HEK293 (cell line): ENCODE results near the gene DNAJB2.

Experiments
- GLIS2 ChIP-seq: fragments of 450-650 bp; formaldehyde crosslinking; IDR thresholded peaks from 2 replicates; pipeline ENCODE4 v1.5.1; 2016; ENCODE audit warnings: missing biosample characterization, missing genetic modification characterization
- KLF10 ChIP-seq: fragments of 450-650 bp; IDR thresholded peaks from 2 replicates; pipeline ENCODE4 v1.5.1; 2018; ENCODE audit warnings: missing biosample characterization, mild to moderate bottlenecking, missing genetic modification characterization
- KLF17 ChIP-seq: fragments of 450-650 bp; formaldehyde crosslinking; IDR thresholded peaks from 2 replicates; pipeline ENCODE4 v1.5.1; 2016; ENCODE audit warnings: missing biosample characterization, missing genetic modification characterization
- KLF9 ChIP-seq: fragments of 450-650 bp; formaldehyde crosslinking; IDR thresholded peaks from 2 replicates; pipeline ENCODE4 v1.5.1; 2016; ENCODE audit warnings: missing biosample characterization, missing genetic modification characterization, low read depth
- PATZ1 ChIP-seq: fragments of 450-650 bp; formaldehyde crosslinking; IDR thresholded peaks from 2 replicates; pipeline ENCODE4 v1.5.1; 2016; ENCODE audit warnings: missing biosample characterization, missing genetic modification characterization
- PBX3 ChIP-seq: sonication (generic); formaldehyde crosslinking; IDR thresholded peaks from 2 replicates; pipeline ENCODE4 v1.8.1; 2022; ENCODE audit warnings: mild to moderate bottlenecking, moderate library complexity, missing genetic modification reagents
- SP3 ChIP-seq: fragments of 450-650 bp; formaldehyde crosslinking; IDR thresholded peaks from 2 replicates; pipeline ENCODE4 v1.5.1; 2016; ENCODE audit warnings: missing biosample characterization, missing genetic modification characterization
- TCF7L2 ChIP-seq: IDR thresholded peaks from 2 replicates; pipeline ENCODE4 v1.6.1; 2011; ENCODE audit warnings: low read depth, mild to moderate bottlenecking, inconsistent platforms, low read length, moderate library complexity, borderline replicate concordance
- ZBTB20 ChIP-seq: fragments of 450-650 bp; formaldehyde crosslinking; IDR thresholded peaks from 2 replicates; pipeline ENCODE4 v1.5.1; 2016; ENCODE audit warnings: missing biosample characterization, missing genetic modification characterization
- ZBTB21 ChIP-seq: fragments of 450-650 bp; formaldehyde crosslinking; IDR thresholded peaks from 2 replicates; pipeline ENCODE4 v1.5.1; 2017; ENCODE audit warnings: missing biosample characterization, missing genetic modification characterization
- ZBTB26 ChIP-seq: fragments of 450-650 bp; formaldehyde crosslinking; optimal IDR thresholded peaks from 2 replicates; pipeline ENCODE3; 2016; ENCODE audit warnings: missing biosample characterization, mild to moderate bottlenecking, missing genetic modification characterization
- ZBTB44 ChIP-seq: fragments of 450-650 bp; IDR thresholded peaks from 2 replicates; pipeline ENCODE4 v1.5.1; 2018; ENCODE audit warnings: missing biosample characterization, mild to moderate bottlenecking, missing genetic modification characterization
- ZBTB48 ChIP-seq: fragments of 450-650 bp; formaldehyde crosslinking; IDR thresholded peaks from 2 replicates; pipeline ENCODE4 v1.5.1; 2016; ENCODE audit warnings: missing biosample characterization, missing genetic modification characterization
- ZBTB8A ChIP-seq: fragments of 450-650 bp; formaldehyde crosslinking; IDR thresholded peaks from 2 replicates; pipeline ENCODE4 v1.5.1; 2016; ENCODE audit warnings: missing biosample characterization, missing genetic modification characterization
- ZFHX2 ChIP-seq: fragments of 450-650 bp; formaldehyde crosslinking; conservative IDR thresholded peaks from 2 replicates; pipeline ENCODE4 v1.5.1; 2016; ENCODE audit warnings: missing biosample characterization, missing genetic modification characterization
- ZIC2 ChIP-seq: fragments of 450-650 bp; formaldehyde crosslinking; IDR thresholded peaks from 2 replicates; pipeline ENCODE4 v1.5.1; 2016; ENCODE audit warnings: missing biosample characterization, missing genetic modification characterization
- ZNF138 ChIP-seq: fragments of 450-650 bp; formaldehyde crosslinking; IDR thresholded peaks from 2 replicates; pipeline ENCODE4 v1.5.1; 2016; ENCODE audit warnings: missing biosample characterization, missing genetic modification characterization, borderline replicate concordance
- ZNF175 ChIP-seq: fragments of 450-650 bp; formaldehyde crosslinking; IDR thresholded peaks from 2 replicates; pipeline ENCODE4 v1.5.1; 2016; ENCODE audit warnings: missing biosample characterization, missing genetic modification characterization
- ZNF2 ChIP-seq: fragments of 450-650 bp; formaldehyde crosslinking; IDR thresholded peaks from 2 replicates; pipeline ENCODE4 v1.5.1; 2016; ENCODE audit warnings: missing biosample characterization, missing genetic modification characterization
- ZNF239 ChIP-seq: fragments of 450-650 bp; formaldehyde crosslinking; IDR thresholded peaks from 2 replicates; pipeline ENCODE4 v1.5.1; 2016; ENCODE audit warnings: missing biosample characterization, missing genetic modification characterization
- ZNF341 ChIP-seq: fragments of 450-650 bp; formaldehyde crosslinking; IDR thresholded peaks from 2 replicates; pipeline ENCODE4; 2016; ENCODE audit warnings: low read depth, missing biosample characterization, missing genetic modification characterization
- ZNF398 ChIP-seq: fragments of 450-650 bp; formaldehyde crosslinking; IDR thresholded peaks from 2 replicates; pipeline ENCODE4 v1.5.1; 2017; ENCODE audit warnings: missing biosample characterization, missing genetic modification characterization
- ZNF416 ChIP-seq: fragments of 450-650 bp; formaldehyde crosslinking; IDR thresholded peaks from 2 replicates; pipeline ENCODE4 v1.5.1; 2016; ENCODE audit warnings: missing biosample characterization, missing genetic modification characterization
- ZNF423 ChIP-seq: fragments of 450-650 bp; formaldehyde crosslinking; IDR thresholded peaks from 2 replicates; pipeline ENCODE4 v1.5.1; 2016; ENCODE audit warnings: missing biosample characterization, missing genetic modification characterization
- ZNF514 ChIP-seq: fragments of 450-650 bp; formaldehyde crosslinking; IDR thresholded peaks from 2 replicates; pipeline ENCODE4 v1.5.1; 2016; ENCODE audit warnings: missing biosample characterization, missing genetic modification characterization
- ZNF529 ChIP-seq: fragments of 450-650 bp; formaldehyde crosslinking; IDR thresholded peaks from 2 replicates; pipeline ENCODE4 v1.5.1; 2017; ENCODE audit warnings: missing genetic modification characterization, missing biosample characterization; ENCODE audit not compliant: insufficient replicate concordance
- ZNF561 ChIP-seq: fragments of 450-650 bp; IDR thresholded peaks from 2 replicates; pipeline ENCODE4 v1.5.1; 2018; ENCODE audit warnings: missing biosample characterization, missing genetic modification characterization, borderline replicate concordance
- ZNF571 ChIP-seq: fragments of 450-650 bp; formaldehyde crosslinking; IDR thresholded peaks from 2 replicates; pipeline ENCODE4 v1.5.0; 2017; ENCODE audit warnings: missing biosample characterization, missing genetic modification characterization
- ZNF629 ChIP-seq: fragments of 450-650 bp; formaldehyde crosslinking; IDR thresholded peaks from 2 replicates; pipeline ENCODE4 v1.5.1; 2017; ENCODE audit warnings: missing biosample characterization, missing genetic modification characterization
- ZNF664 ChIP-seq: fragments of 450-650 bp; formaldehyde crosslinking; IDR thresholded peaks from 2 replicates; pipeline ENCODE4 v1.5.1; 2016; ENCODE audit warnings: missing biosample characterization, missing genetic modification characterization
- ZSCAN23 ChIP-seq: fragments of 450-650 bp; formaldehyde crosslinking; IDR thresholded peaks from 2 replicates; pipeline ENCODE4 v1.5.1; 2016; ENCODE audit warnings: missing biosample characterization, missing genetic modification characterization
- ZXDB ChIP-seq: fragments of 450-650 bp; formaldehyde crosslinking; IDR thresholded peaks from 2 replicates; pipeline ENCODE4 v1.5.1; 2016; ENCODE audit warnings: missing biosample characterization, missing genetic modification characterization

The DNAJB2 gene

GRCh38 chr2:219253753-219254589, 25.2 kb upstream of the DNAJB2 start, which contains the start of gene TUBA4A (continued):
- TF ChIP-seq KLF9 (tag by site-specific recombination) (peak; percentile 84), GLIS2 (tag by site-specific recombination) (peak; percentile 88), ZBTB48 (tag by site-specific recombination) (peak; percentile 67), ZNF138 (tag by site-specific recombination) (no peak), ZNF239 (no peak), ZNF416 (tag by site-specific recombination) (no peak), KLF17 (tag by site-specific recombination) (no peak; the same call in 1 of the 2 replicates), TCF7L2 (no peak), ZNF561 (0 out of 2 replicates have a peak, but pooled peaks have one; percentile 24), ZBTB8A (peak; percentile 20; the same call in 1 of the 2 replicates), SP3 (tag by site-specific recombination) (peak; percentile 93), ZBTB26 (tag by site-specific recombination) (peak; percentile 56), ZBTB21 (tag by site-specific recombination) (no peak), ZSCAN23 (no peak), ZNF423 (peak; percentile 55), ZNF514 (tag by site-specific recombination) (no peak), PBX3 (CRISPR knock-in tag) (no peak), ZBTB20 (tag by site-specific recombination) (peak; percentile 82), ZNF629 (tag by site-specific recombination) (no peak), ZIC2 (tag by site-specific recombination) (peak; percentile 88), ZFHX2 (tag by site-specific recombination) (peak; percentile 42), ZNF341 (tag by site-specific recombination) (peak; percentile 19; the same call in 1 of the 2 replicates), ZNF398 (tag by site-specific recombination) (peak; percentile 55; the same call in 1 of the 2 replicates), PATZ1 (tag by site-specific recombination) (peak; percentile 84), ZNF2 (tag by site-specific recombination) (no peak), ZNF529 (tag by site-specific recombination) (no peak), ZNF175 (tag by site-specific recombination) (no peak), ZNF571 (tag by site-specific recombination) (no peak), ZNF664 (tag by site-specific recombination) (no peak), KLF10 (tag by site-specific recombination) (peak; percentile 43; the same call in 1 of the 2 replicates), ZBTB44 (tag by site-specific recombination) (no peak), ZXDB (tag by site-specific recombination) (0 out of 2 replicates have a peak, but pooled peaks have one; percentile 17)
